ENCODE results near the gene MAD1L1. TPM values are rescaled to one million over a fixed set of nuclear protein-coding genes. Genes with fewer than 3 reads are reported as not detected.
"Not testable (repeated sequence)": the region's sequence is repeated elsewhere in the genome, so short reads cannot be mapped to it uniquely, and the experiment has no call there.

Gene MAD1L1
- total RNA-seq, 1 donor from 2014 or later: 41.4 TPM

GRCh38 chr7:1867370-1868260, 365.1 kb downstream of the MAD1L1 start:
- DNase-seq (ENCODE audit: low spot score): no peak

GRCh38 chr7:1866601-1867000, 366.1 kb downstream of the MAD1L1 start:
- DNase-seq (ENCODE audit: low spot score): no peak

GRCh38 chr7:1865571-1866255, 367.0 kb downstream of the MAD1L1 start:
- DNase-seq (ENCODE audit: low spot score): no peak

- DNase-seq (ENCODE audit: low spot score): no peak
Measured at GRCh38 chr7:1865000-1865555, 367.7 kb downstream of the MAD1L1 start.

GRCh38 chr7:1864161-1864940, 368.4 kb downstream of the MAD1L1 start:
- no peak for DNase-seq (ENCODE audit: low spot score)

- no peak for DNase-seq (ENCODE audit: low spot score)
Measured at GRCh38 chr7:1863091-1863900, 369.4 kb downstream of the MAD1L1 start.

- DNase-seq (ENCODE audit: low spot score): no peak
Measured at GRCh38 chr7:1862560-1862959, 370.2 kb downstream of the MAD1L1 start.

GRCh38 chr7:1861799-1862458, 370.8 kb downstream of the MAD1L1 start:
- DNase-seq (ENCODE audit: low spot score): no peak

GRCh38 chr7:1860881-1861798, 371.6 kb downstream of the MAD1L1 start:
- DNase-seq (ENCODE audit: low spot score): not testable (repeated sequence)

GRCh38 chr7:1859266-1860035, 373.3 kb downstream of the MAD1L1 start:
- DNase-seq (ENCODE audit: low spot score): no peak

- DNase-seq (ENCODE audit: low spot score): no peak
Measured at GRCh38 chr7:1858435-1859265, 374.1 kb downstream of the MAD1L1 start.

GRCh38 chr7:1857487-1858421, 375.0 kb downstream of the MAD1L1 start:
- no peak for DNase-seq (ENCODE audit: low spot score)

GRCh38 chr7:1856888-1857441, 375.8 kb downstream of the MAD1L1 start:
- DNase-seq (ENCODE audit: low spot score): no peak

GRCh38 chr7:1856161-1856887, 376.4 kb downstream of the MAD1L1 start:
- DNase-seq (ENCODE audit: low spot score): no peak

GRCh38 chr7:1855725-1856160, 377.0 kb downstream of the MAD1L1 start:
- no peak for DNase-seq (ENCODE audit: low spot score)

Data from ureter (tissue), 1 donor.